Thyroid gland (tissue), 4 donors: Measurements from ENCODE around the gene MYH8.

ENCODE experiments used
- CTCF ChIP-seq, 6 experiments: fragments of 200-600 bp in 3 of 6; fragments of 450-650 bp in 3 of 6; sonication (generic) in 3 of 6; IDR thresholded peaks; one replicate each; pipeline ENCODE4 v1.5.1; 2016 to 2019; ENCODE audit warnings: antibody characterized with exemption in 6 of 6, mild to moderate bottlenecking in 2 of 6, inconsistent platforms in 1 of 6, moderate library complexity in 1 of 6
- POLR2A ChIP-seq, 2 donors: fragments of 450-650 bp; IDR thresholded peaks; one replicate each; pipeline ENCODE4 v1.6.1; 2017; ENCODE audit warnings: antibody characterized with exemption in 2 of 2, mild to moderate bottlenecking in 2 of 2, moderate library complexity in 1 of 2

- TF ChIP-seq CTCF (IDR thresholded peaks at IDR 0.05) (no peak), POLR2A (IDR thresholded peaks at IDR 0.05) (no peak)
Measured at GRCh38 chr17:10429421-10430045, 7.8 kb upstream of the MYH8 start.
